ENCODE results near the gene CASKIN1.

Gene CASKIN1

DNA sequence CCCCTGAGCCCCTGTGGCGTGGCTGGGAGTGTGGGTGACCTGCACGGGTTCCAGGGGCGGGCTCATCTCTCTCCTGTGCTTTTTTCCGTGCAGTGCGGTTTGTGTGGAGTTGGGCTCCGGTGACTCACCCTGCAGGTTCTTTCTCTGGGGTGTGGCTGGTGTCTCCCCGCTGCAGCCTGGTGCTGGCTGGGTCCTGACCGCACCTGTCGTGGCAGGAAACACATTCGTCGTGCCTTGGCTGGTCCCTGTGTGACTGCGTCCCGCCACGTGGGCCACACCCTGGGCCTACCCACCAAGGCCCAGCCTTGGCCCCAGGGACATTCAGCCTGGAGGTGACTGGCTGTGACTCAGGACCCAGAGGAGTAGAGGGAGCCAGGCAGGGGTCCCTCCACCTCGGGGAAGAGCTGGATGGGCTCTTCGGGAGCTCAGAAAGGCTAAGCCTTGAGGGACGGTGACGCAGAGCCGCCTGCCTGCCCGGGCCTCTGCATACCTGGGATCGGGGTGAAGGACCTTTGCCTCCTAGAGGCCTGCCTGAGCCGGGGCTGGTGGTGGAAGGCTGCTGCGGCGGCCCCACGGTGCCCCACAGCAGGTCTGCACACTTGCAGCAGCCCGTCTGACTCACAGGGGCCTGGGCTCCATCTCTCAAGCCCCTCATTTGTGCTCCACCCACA, 33.1 kb downstream of the CASKIN1 start:
- Histone ChIP-seq H2AFZ (ENCODE audit: low read depth) (no peak overlapping the region), H3K27me3 (ENCODE audit: insufficient read depth, low read depth) (no peaks in the 10 kb centered on the region), H4K20me1 (ENCODE audit: insufficient read depth) (no peaks in the 10 kb centered on the region), H3K36me3 (ENCODE audit: insufficient read depth) (no peaks in the 10 kb centered on the region), H3K9ac (no peak overlapping the region), H3K4me1 (ENCODE audit: low read depth, poor library complexity, severe bottlenecking) (peaks cover 10% of the 10 kb centered on the region), H3K79me2 (ENCODE audit: insufficient read depth, low read depth) (peaks cover 46% of the 10 kb centered on the region), H3K27ac (no peak overlapping the region), H3K4me2 (no peak overlapping the region), H3K4me3 (IDR thresholded peaks at IDR 0.05; ENCODE audit: insufficient read depth, low read depth, low read length) (no peak overlapping the region)
- TF ChIP-seq, protein P1, sequence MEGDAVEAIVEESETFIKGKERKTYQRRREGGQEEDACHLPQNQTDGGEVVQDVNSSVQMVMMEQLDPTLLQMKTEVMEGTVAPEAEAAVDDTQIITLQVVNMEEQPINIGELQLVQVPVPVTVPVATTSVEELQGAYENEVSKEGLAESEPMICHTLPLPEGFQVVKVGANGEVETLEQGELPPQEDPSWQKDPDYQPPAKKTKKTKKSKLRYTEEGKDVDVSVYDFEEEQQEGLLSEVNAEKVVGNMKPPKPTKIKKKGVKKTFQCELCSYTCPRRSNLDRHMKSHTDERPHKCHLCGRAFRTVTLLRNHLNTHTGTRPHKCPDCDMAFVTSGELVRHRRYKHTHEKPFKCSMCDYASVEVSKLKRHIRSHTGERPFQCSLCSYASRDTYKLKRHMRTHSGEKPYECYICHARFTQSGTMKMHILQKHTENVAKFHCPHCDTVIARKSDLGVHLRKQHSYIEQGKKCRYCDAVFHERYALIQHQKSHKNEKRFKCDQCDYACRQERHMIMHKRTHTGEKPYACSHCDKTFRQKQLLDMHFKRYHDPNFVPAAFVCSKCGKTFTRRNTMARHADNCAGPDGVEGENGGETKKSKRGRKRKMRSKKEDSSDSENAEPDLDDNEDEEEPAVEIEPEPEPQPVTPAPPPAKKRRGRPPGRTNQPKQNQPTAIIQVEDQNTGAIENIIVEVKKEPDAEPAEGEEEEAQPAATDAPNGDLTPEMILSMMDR (conservative IDR thresholded peaks at IDR 0.05; ENCODE audit: low read depth, low read length) = no peak

- TF ChIP-seq, protein P1 (conservative IDR thresholded peaks at IDR 0.05; ENCODE audit: low read depth, low read length) = no peak
- Histone ChIP-seq H2AFZ (ENCODE audit: low read depth) (no peak overlapping the region), H4K20me1 (ENCODE audit: insufficient read depth) (no peaks in the 10 kb centered on the region), H3K27ac (no peak overlapping the region), H3K4me2 (no peak overlapping the region), H3K4me3 (IDR thresholded peaks at IDR 0.05; ENCODE audit: insufficient read depth, low read depth, low read length) (no peak overlapping the region), H3K4me1 (ENCODE audit: low read depth, poor library complexity, severe bottlenecking) (peaks cover 7% of the 10 kb centered on the region), H3K27me3 (ENCODE audit: insufficient read depth, low read depth) (no peaks in the 10 kb centered on the region), H3K36me3 (ENCODE audit: insufficient read depth) (no peaks in the 10 kb centered on the region), H3K9ac (no peak overlapping the region), H3K79me2 (ENCODE audit: insufficient read depth, low read depth) (peaks cover 53% of the 10 kb centered on the region)
Observed at GRCh38 chr16:2162676-2163118, 33.7 kb downstream of the CASKIN1 start.

GRCh38 chr16:2161911-2162310, 34.5 kb downstream of the CASKIN1 start:
- Histone ChIP-seq H3K27ac (no peak overlapping the region), H2AFZ (ENCODE audit: low read depth) (no peak overlapping the region), H4K20me1 (ENCODE audit: insufficient read depth) (no peaks in the 10 kb centered on the region), H3K9ac (no peak overlapping the region), H3K36me3 (ENCODE audit: insufficient read depth) (no peaks in the 10 kb centered on the region), H3K79me2 (ENCODE audit: insufficient read depth, low read depth) (peaks cover 60% of the 10 kb centered on the region), H3K4me3 (IDR thresholded peaks at IDR 0.05; ENCODE audit: insufficient read depth, low read depth, low read length) (no peak overlapping the region), H3K4me2 (no peak overlapping the region), H3K4me1 (ENCODE audit: low read depth, poor library complexity, severe bottlenecking) (peaks cover 12% of the 10 kb centered on the region), H3K27me3 (ENCODE audit: insufficient read depth, low read depth) (no peaks in the 10 kb centered on the region)
- TF ChIP-seq, protein P1 (conservative IDR thresholded peaks at IDR 0.05; ENCODE audit: low read depth, low read length) = no peak

GRCh38 chr16:2160915-2161551, 35.4 kb downstream of the CASKIN1 start:
- Histone ChIP-seq H3K27ac (no peak overlapping the region), H3K79me2 (ENCODE audit: insufficient read depth, low read depth) (peaks cover 69% of the 10 kb centered on the region), H3K27me3 (ENCODE audit: insufficient read depth, low read depth) (no peaks in the 10 kb centered on the region), H2AFZ (ENCODE audit: low read depth) (no peak overlapping the region), H3K4me1 (ENCODE audit: low read depth, poor library complexity, severe bottlenecking) (peaks cover 15% of the 10 kb centered on the region), H3K36me3 (ENCODE audit: insufficient read depth) (no peaks in the 10 kb centered on the region), H4K20me1 (ENCODE audit: insufficient read depth) (no peaks in the 10 kb centered on the region), H3K9ac (no peak overlapping the region), H3K4me3 (IDR thresholded peaks at IDR 0.05; ENCODE audit: insufficient read depth, low read depth, low read length) (no peak overlapping the region), H3K4me2 (no peak overlapping the region)
- TF ChIP-seq, protein P1 (conservative IDR thresholded peaks at IDR 0.05; ENCODE audit: low read depth, low read length) = no peak

Data from KMS-11 (cell line).